ENCODE results near the gene MYLK.

DNA sequence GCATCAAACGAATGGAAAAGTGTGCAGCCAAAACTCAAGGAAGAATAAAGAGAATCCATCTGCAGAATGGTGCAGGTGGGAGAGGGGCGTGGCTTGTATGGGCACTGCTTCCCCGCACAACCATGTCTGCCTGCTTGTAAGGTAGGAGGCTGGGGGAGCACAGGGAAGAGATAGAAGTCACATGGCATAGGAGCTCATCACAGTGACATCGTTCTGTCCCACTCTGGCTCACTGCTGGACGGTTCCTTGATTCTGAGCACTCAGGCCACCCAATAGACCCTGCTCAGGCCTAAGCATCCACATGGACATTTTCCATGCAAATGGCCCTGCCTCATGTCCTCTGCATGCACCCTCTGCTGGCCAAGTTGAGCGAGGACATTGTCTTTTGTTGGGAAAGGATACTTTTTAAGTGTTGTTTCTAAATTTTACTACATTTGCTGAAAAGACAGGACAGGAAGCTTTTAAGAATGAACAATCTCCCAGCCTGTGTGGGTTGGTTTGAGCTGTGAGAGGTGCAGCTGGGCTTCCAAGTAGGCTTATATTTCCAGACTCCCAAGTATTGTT is 3.1 kb downstream of the MYLK start:
- TF ChIP-seq, protein P1, sequence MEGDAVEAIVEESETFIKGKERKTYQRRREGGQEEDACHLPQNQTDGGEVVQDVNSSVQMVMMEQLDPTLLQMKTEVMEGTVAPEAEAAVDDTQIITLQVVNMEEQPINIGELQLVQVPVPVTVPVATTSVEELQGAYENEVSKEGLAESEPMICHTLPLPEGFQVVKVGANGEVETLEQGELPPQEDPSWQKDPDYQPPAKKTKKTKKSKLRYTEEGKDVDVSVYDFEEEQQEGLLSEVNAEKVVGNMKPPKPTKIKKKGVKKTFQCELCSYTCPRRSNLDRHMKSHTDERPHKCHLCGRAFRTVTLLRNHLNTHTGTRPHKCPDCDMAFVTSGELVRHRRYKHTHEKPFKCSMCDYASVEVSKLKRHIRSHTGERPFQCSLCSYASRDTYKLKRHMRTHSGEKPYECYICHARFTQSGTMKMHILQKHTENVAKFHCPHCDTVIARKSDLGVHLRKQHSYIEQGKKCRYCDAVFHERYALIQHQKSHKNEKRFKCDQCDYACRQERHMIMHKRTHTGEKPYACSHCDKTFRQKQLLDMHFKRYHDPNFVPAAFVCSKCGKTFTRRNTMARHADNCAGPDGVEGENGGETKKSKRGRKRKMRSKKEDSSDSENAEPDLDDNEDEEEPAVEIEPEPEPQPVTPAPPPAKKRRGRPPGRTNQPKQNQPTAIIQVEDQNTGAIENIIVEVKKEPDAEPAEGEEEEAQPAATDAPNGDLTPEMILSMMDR (IDR thresholded peaks at IDR 0.05): no peak
- TF ChIP-seq EZH2 (IDR thresholded peaks at IDR 0.05; ENCODE audit: borderline replicate concordance, insufficient read depth, low read depth, low read length, poor library complexity, severe bottlenecking): no peak

Data from B cell (primary cell).